ENCODE data around the gene RS1. TPM values are rescaled to one million over a fixed set of nuclear protein-coding genes. Genes with fewer than 3 reads are reported as not detected.

Gene RS1
- total and polyA plus RNA-seq, 12 donors = not detected

DNA sequence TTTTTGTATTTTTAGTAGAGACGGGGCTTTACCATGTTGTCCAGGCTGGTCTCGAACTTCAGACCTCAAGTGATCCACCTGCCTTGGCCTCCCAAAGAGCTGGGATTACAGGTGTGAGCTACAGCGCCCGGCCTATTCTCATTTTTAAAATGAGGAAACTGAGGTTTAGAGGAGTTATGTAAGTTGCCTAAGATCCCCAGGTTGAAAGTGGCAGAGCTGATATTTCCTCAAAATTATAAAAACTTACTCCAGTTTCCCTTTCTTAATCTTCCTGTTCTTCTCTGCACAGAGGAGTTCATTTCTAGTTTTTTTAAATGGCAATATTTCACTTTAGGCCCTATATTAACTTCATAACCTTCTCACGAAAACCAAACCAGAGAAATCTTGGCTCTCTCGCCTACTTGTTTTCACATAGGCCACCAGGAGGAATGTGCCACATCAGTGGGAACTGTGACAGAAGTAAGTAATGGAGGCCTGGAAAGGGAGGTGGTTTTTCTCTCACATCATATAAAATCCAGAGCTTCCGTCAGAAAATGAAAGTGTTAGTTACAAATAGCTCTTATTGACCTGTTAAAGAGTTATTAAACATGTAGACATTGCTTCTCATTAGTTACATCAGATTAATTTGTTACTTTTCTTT lies 16.1 kb upstream of the RS1 start:
- Histone ChIP-seq H3K27ac (no peak overlapping the region), H3K9me3 (replicated peaks in 1 of 3) (no peaks in the 10 kb centered on the region), H3K4me3 (no peak overlapping the region), H3K4me1 (replicated peaks in 1 of 2) (no peaks in the 10 kb centered on the region), H3K27me3 (no peaks in the 10 kb centered on the region), H3K36me3 (replicated peaks in 1 of 2) (no peaks in the 10 kb centered on the region)
- DNase-seq = no peak
- intact Hi-C loops (cut with DNase I) = no loop called here
- WGBS, 4 donors = 77 to 88% (median 83%) methylated on average over 6 to 7 of the region's 7 CpGs
- TF ChIP-seq, protein P1, sequence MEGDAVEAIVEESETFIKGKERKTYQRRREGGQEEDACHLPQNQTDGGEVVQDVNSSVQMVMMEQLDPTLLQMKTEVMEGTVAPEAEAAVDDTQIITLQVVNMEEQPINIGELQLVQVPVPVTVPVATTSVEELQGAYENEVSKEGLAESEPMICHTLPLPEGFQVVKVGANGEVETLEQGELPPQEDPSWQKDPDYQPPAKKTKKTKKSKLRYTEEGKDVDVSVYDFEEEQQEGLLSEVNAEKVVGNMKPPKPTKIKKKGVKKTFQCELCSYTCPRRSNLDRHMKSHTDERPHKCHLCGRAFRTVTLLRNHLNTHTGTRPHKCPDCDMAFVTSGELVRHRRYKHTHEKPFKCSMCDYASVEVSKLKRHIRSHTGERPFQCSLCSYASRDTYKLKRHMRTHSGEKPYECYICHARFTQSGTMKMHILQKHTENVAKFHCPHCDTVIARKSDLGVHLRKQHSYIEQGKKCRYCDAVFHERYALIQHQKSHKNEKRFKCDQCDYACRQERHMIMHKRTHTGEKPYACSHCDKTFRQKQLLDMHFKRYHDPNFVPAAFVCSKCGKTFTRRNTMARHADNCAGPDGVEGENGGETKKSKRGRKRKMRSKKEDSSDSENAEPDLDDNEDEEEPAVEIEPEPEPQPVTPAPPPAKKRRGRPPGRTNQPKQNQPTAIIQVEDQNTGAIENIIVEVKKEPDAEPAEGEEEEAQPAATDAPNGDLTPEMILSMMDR (IDR thresholded peaks at IDR 0.05) = no peak
- no peak for TF ChIP-seq POLR2A (IDR thresholded peaks at IDR 0.05)

DNA sequence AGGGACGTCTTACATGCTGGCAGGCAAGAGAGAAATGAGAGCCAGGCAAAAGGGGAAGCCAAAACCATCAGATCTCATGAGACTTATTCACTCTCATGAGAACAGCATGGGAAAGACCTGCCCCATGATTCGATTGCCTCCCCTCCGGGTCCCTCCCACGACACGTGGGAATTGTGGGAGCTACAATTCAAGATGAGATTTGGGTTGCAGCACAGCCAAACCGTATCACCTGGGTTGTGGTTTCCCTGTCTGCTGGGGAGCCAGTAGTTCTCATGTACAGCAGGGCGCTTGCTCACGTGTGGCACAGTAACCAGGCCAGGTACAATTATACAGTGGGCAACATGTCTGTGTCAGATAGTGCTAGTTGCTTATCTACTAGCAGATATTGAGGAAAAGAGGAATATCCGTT lies 11.1 kb upstream of the RS1 start:
- TF ChIP-seq, protein P1 (IDR thresholded peaks at IDR 0.05) = no peak
- TF ChIP-seq POLR2A (IDR thresholded peaks at IDR 0.05) = no peak
- DNase-seq = no peak
- Histone ChIP-seq H3K36me3 (replicated peaks in 1 of 2) (no peaks in the 10 kb centered on the region), H3K27me3 (no peaks in the 10 kb centered on the region), H3K27ac (no peak overlapping the region), H3K9me3 (replicated peaks in 1 of 3) (no peaks in the 10 kb centered on the region), H3K4me3 (no peak overlapping the region), H3K4me1 (replicated peaks in 1 of 2) (no peaks in the 10 kb centered on the region)
- 56 to 87% (median 76%) methylated on average over 7 to 9 of the region's 9 CpGs for WGBS, 4 donors
- intact Hi-C loops (cut with DNase I) = no loop called here

DNA sequence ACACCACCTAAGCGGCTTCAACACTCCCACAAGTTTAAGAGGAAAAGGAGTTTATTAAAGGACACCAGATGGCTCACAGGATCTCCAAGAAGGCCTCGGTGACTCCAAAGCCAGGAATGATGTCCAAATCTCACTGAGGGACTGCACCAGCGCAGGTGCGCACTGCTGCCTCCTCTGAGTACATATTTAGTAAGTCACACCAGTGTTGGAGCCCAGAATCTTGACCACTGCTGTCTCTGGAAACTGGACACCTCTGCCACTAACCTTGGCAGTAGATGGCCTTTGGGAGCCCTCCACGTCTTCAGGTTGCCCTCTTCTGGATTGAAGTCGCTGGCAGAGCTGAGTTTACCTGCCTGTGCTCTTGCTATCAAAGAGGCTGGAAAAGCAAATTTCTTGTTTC lies 10.1 kb upstream of the RS1 start:
- no peak for DNase-seq
- TF ChIP-seq POLR2A (IDR thresholded peaks at IDR 0.05) = no peak
- Histone ChIP-seq H3K27ac (no peak overlapping the region), H3K9me3 (replicated peaks in 1 of 3) (no peaks in the 10 kb centered on the region), H3K4me1 (replicated peaks in 1 of 2) (no peaks in the 10 kb centered on the region), H3K36me3 (replicated peaks in 1 of 2) (no peaks in the 10 kb centered on the region), H3K27me3 (no peaks in the 10 kb centered on the region), H3K4me3 (no peak overlapping the region)
- 81 to 96% (median 87%) methylated on average over 3 to 6 of the region's 6 CpGs for WGBS, 4 donors
- intact Hi-C loops (cut with DNase I) = no loop called here

GRCh38 chrX:18677161-18677869 lies 5.4 kb upstream of the RS1 start:
- Histone ChIP-seq H3K27me3 (no peaks in the 10 kb centered on the region), H3K27ac (no peak overlapping the region), H3K4me3 (no peak overlapping the region), H3K4me1 (replicated peaks in 1 of 2) (no peaks in the 10 kb centered on the region), H3K9me3 (replicated peaks in 1 of 3) (no peaks in the 10 kb centered on the region), H3K36me3 (replicated peaks in 1 of 2) (no peaks in the 10 kb centered on the region)
- TF ChIP-seq POLR2A (IDR thresholded peaks at IDR 0.05) = no peak
- TF ChIP-seq, protein P1 (IDR thresholded peaks at IDR 0.05) = no peak
- 73 to 85% (median 83%) methylated on average over 14 to 17 of the region's 17 CpGs for WGBS, 4 donors
- intact Hi-C loops (cut with DNase I) = loop anchor here in 1 of 2 donors (10.0 kb wide), 2 partner anchors 217 to 253 kb away; partner anchors contain the start of gene CDKL5
- DNase-seq = no peak
